Common myeloid progenitor, CD34-positive (primary cell): ENCODE data around the gene IGFBP1.
A peak's percentile ranks its signal among the peaks of the same experiment; 100 is the strongest.
"Not testable (repeated sequence)": the region's sequence is repeated elsewhere in the genome, so short reads cannot be mapped to it uniquely, and the experiment has no call there.

Experiments used
- CTCF ChIA-PET: fragments of 350-600 bp; sonication (Branson Sonifier 250); formaldehyde crosslinking; loops from one replicate; lab custom pipeline; 2021; ENCODE audit warnings: antibody characterized with exemption; lab: Charles Lee
- POLR2A ChIA-PET: fragments of 350-600 bp; sonication (Branson Sonifier 250); formaldehyde crosslinking; loops from one replicate; lab custom pipeline; 2021; ENCODE audit warnings: antibody characterized with exemption; lab: Charles Lee
- DNase-seq, 3 donors: peaks; one replicate each; pipeline versions ENCODE4 v3.0.0 to v3.0.0-alpha.2; 2013
- H3K27ac ChIP-seq, 2 experiments: 1 replicate in 1 of 2; 2 replicates in 1 of 2; pipeline ENCODE4 v1.7.0; 2013; ENCODE audit warnings: inconsistent platforms in 2 of 2, low read length in 2 of 2, mild to moderate bottlenecking in 2 of 2, low read depth in 1 of 2, moderate library complexity in 1 of 2; ENCODE audit not compliant: severe bottlenecking in 2 of 2, insufficient read depth in 1 of 2, poor library complexity in 1 of 2
- H3K27me3 ChIP-seq, 5 experiments: replicated peaks in 2 of 5; 1 replicate in 3 of 5; 2 replicates in 2 of 5; pipeline versions ENCODE4 v1.6.1 to v1.7.0; 2013; ENCODE audit warnings: low read length in 4 of 5, mild to moderate bottlenecking in 2 of 5, moderate library complexity in 2 of 5, inconsistent platforms in 1 of 5; ENCODE audit not compliant: insufficient read depth in 5 of 5, control insufficient read depth in 4 of 5
- H3K36me3 ChIP-seq, 4 experiments: 1 replicate in 2 of 4; 2 replicates in 2 of 4; pipeline versions ENCODE4 v1.6.1 to v1.7.0; 2013; ENCODE audit warnings: low read length in 3 of 4, control low read depth in 1 of 4, mild to moderate bottlenecking in 1 of 4; ENCODE audit not compliant: control insufficient read depth in 4 of 4, insufficient read depth in 4 of 4
- H3K4me1 ChIP-seq, 4 experiments: 1 replicate in 3 of 4; 2 replicates in 1 of 4; pipeline versions ENCODE4 v1.6.1 to v1.7.1; 2013; ENCODE audit warnings: low read length in 3 of 4, mild to moderate bottlenecking in 3 of 4, control low read depth in 1 of 4, inconsistent platforms in 1 of 4, moderate library complexity in 1 of 4; ENCODE audit not compliant: control insufficient read depth in 4 of 4, insufficient read depth in 4 of 4; ENCODE audit errors: control extremely low read depth in 1 of 4
- H3K4me3 ChIP-seq, 7 experiments: 1 replicate in 4 of 7; 2 replicates in 3 of 7; pipeline versions ENCODE4 v1.5.1 to v1.7.0; 2013; ENCODE audit warnings: mild to moderate bottlenecking in 7 of 7, low read length in 6 of 7, moderate library complexity in 6 of 7, inconsistent platforms in 2 of 7, low read depth in 2 of 7, control low read depth in 1 of 7; ENCODE audit not compliant: insufficient read depth in 4 of 7, control insufficient read depth in 1 of 7; ENCODE audit errors: extremely low read depth in 1 of 7
- H3K9me3 ChIP-seq, 5 experiments: 1 replicate in 4 of 5; 2 replicates in 1 of 5; pipeline versions ENCODE4 v1.6.1 to v1.7.1; 2013; ENCODE audit warnings: low read length in 4 of 5, mild to moderate bottlenecking in 2 of 5, inconsistent platforms in 1 of 5, low read depth in 1 of 5, moderate library complexity in 1 of 5; ENCODE audit not compliant: control insufficient read depth in 4 of 5, insufficient read depth in 2 of 5; ENCODE audit errors: control extremely low read depth in 1 of 5
- WGBS: methylation state at CpG from one replicate; pipeline ENCODE4 v1.1.5; 2013; ENCODE audit not compliant: insufficient coverage; 5-methylcytosine and 5-hydroxymethylcytosine counted together

IGFBP1 gene

DNA sequence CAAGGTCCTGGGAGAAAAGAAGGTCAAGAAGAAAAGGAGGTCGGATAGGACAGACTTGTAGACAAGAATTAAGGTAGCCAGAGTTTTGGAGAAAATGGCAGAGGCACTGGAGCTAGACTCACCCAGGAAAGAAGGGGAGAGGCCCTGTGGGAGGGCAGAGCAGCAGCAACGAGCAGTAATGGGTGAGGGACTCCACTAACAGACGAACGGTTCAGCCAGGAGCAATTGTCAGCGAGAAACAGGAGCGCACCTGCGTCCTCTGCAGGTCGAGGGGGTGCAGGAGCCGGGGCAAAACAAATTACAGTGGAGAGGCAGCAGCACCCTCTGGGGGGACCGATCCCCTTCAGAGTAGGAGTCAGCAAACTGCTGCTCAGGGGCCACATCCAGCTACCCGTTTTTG, 51.3 kb downstream of the IGFBP1 start:
- POLR2A ChIA-PET = no interaction called here
- Histone ChIP-seq H3K4me1 (peaks cover 0 to 12% (median 10%) of the 10 kb centered on the region in 4 experiments), H3K27me3 (peaks cover 0 to 27% (median 5%) of the 10 kb centered on the region in 5 experiments), H3K27ac (no peak overlapping the region), H3K9me3 (peaks cover 0 to 3% (median 0%) of the 10 kb centered on the region in 5 experiments), H3K4me3 (no peak overlapping the region), H3K36me3 (no peaks in the 10 kb centered on the region)
- 96% methylated on average over 10 of the region's 11 CpGs for WGBS
- no peak for DNase-seq
- CTCF ChIA-PET = interaction anchor here (3.9 kb wide), 1 partner anchor 16 kb away, joined by 22 read pairs; no protein-coding TSS in a partner anchor

DNA sequence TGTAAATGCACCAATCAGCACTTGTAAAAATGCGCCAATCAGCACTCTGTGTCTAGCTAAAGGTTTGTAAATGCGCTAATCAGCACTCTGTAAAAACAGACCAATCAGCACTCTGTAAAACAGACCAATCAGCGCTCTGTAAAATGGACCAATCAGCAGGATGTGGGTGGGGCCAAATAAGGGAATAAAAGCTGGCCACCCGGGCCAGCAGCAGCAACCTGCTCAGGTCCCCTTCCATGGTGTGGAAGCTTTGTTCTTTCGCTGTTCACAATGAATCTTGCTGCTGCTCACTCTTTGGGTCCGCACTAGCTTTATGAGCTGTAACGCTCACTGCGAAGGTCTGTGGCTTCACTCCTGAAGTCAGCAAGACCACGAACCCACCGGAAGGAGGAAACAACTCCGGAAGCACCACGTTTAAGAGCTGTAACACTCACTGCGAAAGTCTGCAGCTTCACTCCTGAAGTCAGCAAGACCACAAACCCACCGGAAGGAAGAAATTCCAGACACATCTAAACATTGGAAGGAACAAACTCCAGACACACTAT, 52.0 kb downstream of the IGFBP1 start:
- peak; percentile 36 to 71 (median 61) for DNase-seq
- Histone ChIP-seq H3K27me3 (peaks cover 0 to 26% (median 2%) of the 10 kb centered on the region in 5 experiments), H3K4me3 (peak overlapping the region in 4 of 7 experiments; percentile 7 to 34 (median 18)), H3K4me1 (peaks cover 0 to 12% (median 10%) of the 10 kb centered on the region in 4 experiments)
- 54% methylated on average over 12 of the region's 14 CpGs for WGBS
- H3K27ac ChIP-seq, CTCF ChIA-PET, H3K36me3 ChIP-seq, H3K9me3 ChIP-seq, POLR2A ChIA-PET: not testable (repeated sequence)

DNA sequence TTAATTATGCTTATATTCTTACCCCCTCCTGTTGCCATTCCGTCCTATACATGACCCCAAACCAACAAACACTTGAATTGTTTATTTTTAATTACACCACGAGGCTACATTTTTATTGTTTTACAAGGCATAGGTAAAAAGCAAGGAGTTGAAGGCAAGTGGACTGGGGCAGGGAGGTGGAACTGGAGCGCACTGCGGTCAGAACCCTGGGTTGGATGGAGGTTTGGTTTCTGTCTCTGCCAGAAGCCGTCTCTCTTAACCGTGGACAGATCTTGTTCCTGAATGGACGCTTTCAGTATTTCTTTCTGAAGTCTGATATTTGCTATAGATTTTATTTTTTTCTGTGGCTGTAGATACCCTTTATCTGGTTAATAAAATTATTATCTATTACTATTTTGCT, 52.7 kb downstream of the IGFBP1 start:
- DNase-seq = no peak
- ChIA-PET CTCF (no interaction called here), POLR2A (no interaction called here)
- WGBS = 59% methylated on average over 3 of the region's 7 CpGs
- H3K4me1 ChIP-seq = peaks cover 0 to 12% (median 10%) of the 10 kb centered on the region in 4 experiments
- H3K9me3 ChIP-seq = no peaks in the 10 kb centered on the region
- peak overlapping the region in 4 of 7 experiments; percentile 7 to 34 (median 18) for H3K4me3 ChIP-seq
- H3K36me3 ChIP-seq = no peaks in the 10 kb centered on the region
- peaks cover 0 to 27% (median 2%) of the 10 kb centered on the region in 5 experiments for H3K27me3 ChIP-seq
- H3K27ac ChIP-seq = no peak overlapping the region
